Measurements from ENCODE around the gene GSTM5.
"Not testable (repeated sequence)": the region's sequence is repeated elsewhere in the genome, so short reads cannot be mapped to it uniquely, and the experiment has no call there.

The GSTM5 gene

GRCh38 chr1:109697066-109697465 is 15.0 kb upstream of the GSTM5 start:
- DNase-seq (ENCODE audit: low read depth), result no peak

DNA sequence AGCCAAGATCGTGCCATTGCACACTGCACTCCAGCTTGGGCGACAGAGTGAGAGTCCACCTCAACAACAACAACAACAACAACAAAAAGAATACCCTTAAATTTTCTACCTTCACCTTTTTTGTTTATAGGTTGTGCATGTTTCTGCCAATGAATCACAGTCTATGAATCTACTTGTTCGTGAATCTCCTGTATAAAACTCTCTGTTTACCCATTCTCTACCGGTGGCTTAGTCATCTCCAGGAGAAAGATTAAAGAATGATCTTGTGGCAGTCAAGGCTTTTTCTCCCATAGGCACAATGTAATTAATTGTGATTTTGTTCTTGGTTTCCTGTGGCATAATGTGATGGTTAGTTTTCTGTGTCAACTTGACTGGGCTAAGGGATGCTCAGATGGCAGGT is 14.2 kb upstream of the GSTM5 start:
- DNase-seq (ENCODE audit: low read depth), result not testable (repeated sequence)

- DNase-seq (ENCODE audit: low read depth), result not testable (repeated sequence)
These were observed 9.1 kb upstream of the GSTM5 start for GRCh38 chr1:109702940-109703339.

DNA sequence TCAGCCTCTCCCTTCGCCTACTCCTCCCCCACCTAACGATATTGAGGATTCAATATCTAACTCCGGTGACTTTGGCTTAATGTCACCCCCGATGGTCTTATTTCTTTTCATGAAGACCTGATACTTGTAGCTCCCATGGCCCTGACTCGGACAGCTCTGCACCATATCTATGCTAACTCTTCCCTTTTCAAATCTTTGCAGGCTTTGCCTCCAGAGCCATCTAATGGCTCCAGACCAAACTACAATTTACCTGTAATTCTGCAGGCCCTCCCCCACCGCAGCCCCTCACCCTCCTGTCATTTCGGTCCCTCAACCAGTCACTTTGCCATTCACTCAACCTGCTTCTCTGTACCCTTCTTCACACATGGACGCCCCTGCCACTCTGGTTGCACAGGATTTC is 7.9 kb upstream of the GSTM5 start:
- DNase-seq (ENCODE audit: low read depth), result no peak

DNA sequence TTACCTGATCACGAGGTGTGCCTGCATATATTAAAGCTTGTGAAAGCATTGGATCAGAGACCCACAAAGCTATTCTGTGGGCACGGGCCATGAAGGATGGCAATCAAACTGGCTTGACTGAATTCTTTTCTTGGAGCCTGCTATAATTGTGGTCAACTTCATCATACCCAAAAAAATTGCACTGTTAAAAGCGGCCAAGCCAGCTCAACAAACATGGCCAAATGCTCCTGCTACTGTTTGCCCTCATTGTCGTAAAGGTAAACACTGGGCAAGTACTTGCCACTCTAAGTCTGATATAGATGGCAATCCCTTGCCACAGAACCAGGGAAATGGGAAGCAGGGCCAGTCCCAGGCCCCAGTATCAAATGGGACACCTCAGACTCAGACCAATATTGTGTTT is 6.6 kb upstream of the GSTM5 start:
- DNase-seq (ENCODE audit: low read depth), result no peak

GRCh38 chr1:109708949-109709348 is 3.1 kb upstream of the GSTM5 start:
- not testable (repeated sequence) for DNase-seq (ENCODE audit: low read depth)

DNA sequence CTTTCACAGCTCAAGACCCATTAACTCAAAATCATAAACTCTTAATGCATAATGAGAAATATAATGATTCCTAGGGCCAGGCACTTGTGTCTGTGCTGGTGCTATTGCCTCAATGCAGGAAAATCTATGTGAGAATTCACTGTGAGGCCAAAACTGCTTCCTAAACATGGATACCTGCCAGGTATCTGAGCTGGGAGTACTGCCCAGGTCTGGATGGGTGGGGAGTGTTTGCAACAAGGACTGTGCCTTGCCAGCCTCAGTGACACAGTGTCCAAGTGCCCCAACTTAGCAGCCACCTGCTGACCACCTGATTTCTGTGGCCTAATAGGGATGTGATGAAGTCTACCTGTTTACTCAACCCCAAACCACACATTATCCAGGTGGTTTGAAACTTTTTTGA is 2.2 kb upstream of the GSTM5 start:
- DNase-seq (ENCODE audit: low read depth), result not testable (repeated sequence)

DNA sequence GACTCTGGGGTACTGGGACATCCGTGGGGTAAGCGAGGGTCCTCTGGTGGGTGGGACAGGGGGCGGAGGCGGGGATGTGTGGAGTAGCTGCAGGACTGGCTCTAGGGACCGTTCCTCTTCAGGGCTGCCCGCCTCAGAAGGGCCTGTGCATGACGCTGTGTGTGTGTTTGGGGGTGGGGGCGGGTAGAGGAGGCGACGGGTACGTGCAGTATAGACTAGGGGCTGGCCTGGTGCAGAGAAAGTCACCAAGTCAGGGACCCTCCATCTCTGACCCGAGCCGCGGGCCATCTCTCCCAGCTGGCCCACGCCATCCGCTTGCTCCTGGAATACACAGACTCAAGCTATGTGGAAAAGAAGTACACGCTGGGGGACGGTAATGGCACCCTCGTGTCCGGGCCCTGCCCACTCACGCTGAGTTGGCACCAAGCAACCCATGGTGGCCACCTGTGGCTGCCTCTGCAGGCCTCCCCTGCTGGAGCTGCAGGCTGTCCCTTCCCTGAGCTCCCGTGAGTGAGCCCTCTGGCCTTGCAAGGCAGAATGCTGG is 342 bp downstream of the GSTM5 start:
- no peak for DNase-seq (ENCODE audit: low read depth)

DNA sequence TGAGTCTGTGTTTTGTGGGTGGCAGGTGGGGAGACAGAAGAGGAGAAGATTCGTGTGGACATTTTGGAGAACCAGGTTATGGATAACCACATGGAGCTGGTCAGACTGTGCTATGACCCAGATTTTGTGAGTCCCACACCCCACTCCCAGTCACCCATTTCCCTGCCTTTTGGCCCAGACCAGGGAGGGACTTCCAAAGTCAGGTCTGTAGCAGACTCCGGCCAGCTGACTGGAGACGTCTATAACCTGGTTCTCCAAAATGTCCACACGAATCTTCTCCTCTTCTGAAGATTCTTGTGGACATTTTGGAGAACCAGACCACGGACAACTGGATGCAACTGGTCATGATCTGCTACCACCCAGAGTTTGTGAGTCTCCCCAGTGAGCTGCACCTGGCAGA is 1.6 kb downstream of the GSTM5 start:
- no peak for DNase-seq (ENCODE audit: low read depth)

DNA sequence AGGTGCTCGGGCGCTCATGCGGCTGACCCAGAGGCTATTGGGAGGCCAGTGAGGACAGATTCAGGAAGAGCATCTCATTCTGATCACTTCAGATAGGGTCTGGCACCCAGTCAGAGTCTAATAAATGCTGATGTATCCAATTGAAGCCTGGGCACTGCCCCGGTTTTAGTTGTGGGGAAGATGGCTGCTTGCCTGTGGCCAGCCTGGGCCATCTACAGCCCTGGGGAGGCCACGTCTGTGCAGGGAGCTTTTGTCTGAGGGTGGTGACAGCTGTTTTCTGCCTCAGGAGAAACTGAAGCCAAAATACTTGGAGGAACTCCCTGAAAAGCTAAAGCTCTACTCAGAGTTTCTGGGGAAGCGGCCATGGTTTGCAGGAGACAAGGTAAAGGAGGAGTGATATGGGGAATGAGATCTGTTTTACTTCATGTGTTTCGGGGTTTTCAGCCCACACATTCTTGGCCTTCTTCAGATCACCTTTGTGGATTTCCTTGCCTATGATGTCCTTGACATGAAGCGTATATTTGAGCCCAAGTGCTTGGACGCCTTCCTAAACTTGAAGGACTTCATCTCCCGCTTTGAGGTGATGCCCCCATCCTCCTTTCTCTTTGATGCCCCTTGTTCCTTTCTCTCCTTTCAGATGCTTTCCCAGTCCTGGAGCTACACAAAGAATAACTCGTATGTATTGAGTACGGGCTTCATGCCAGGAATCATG is 2.8 kb downstream of the GSTM5 start:
- DNase-seq (ENCODE audit: low read depth), result no peak

GRCh38 chr1:109716121-109716520 is 4.1 kb downstream of the GSTM5 start:
- no peak for DNase-seq (ENCODE audit: low read depth)

- no peak for DNase-seq (ENCODE audit: low read depth)
These were observed 4.6 kb downstream of the GSTM5 start for GRCh38 chr1:109716570-109717090.

- DNase-seq (ENCODE audit: low read depth), result no peak
These were observed 5.7 kb downstream of the GSTM5 start for GRCh38 chr1:109717729-109718128.

DNA sequence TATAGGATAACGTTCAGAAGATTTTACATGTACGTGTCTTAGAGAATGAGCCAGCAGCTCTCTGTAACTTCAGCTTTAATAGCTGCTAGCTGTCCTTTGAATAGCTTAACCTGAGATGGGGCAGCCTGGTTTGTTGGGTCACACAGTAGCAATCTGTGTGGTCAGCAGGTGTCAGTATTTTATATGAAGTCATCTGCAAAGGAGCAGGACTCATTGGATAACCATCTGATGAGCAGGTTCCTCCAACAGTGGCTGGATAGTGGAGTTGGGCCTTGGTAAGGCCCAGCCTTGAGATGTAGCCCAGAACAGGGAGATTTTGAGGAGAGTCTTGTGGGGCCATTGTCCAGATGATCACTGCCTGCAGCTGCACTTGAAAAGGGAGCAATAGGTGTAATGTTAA is 6.4 kb downstream of the GSTM5 start:
- no peak for DNase-seq (ENCODE audit: low read depth)

- DNase-seq (ENCODE audit: low read depth), result no peak
These were observed 7.3 kb downstream of the GSTM5 start for GRCh38 chr1:109719337-109719837.

DNA sequence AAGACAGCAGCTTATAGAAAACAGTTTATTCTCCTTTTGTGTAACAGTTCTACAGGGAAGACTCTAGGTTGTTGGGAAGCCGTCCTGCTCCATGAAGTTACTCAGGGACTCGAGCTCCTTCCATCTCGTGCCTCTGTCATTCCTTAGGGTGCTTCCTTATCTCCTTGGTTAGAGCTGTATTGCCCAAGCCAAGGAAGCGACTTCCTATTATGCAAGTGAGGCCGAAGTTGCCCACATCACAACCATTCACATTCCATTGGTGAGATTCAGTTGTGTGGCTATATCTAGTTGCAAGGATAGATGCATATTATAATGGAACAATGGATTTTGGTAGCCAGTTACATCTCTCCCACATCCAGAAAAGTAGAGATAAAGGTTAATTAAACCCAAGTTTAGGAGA is 9.0 kb downstream of the GSTM5 start:
- DNase-seq (ENCODE audit: low read depth), result no peak

DNA sequence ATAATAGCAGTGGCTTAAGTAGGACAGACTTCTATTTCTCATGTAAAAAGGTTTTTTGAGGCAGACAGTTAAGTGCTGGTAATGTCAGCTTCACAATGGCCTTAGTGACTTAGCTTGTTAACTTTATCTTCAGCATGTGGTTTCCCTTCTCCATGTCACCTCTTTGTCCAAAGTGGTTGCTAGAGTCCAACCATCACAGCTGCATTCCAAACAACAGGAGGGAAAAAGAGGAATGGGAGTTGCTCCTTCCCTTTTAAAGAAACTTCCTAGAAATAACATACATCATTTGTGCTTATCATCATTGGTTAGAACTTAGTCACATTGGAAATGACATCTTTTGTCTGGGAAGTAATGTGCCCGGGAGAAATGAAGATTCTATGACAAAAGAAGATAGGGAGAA is 9.9 kb downstream of the GSTM5 start:
- DNase-seq (ENCODE audit: low read depth), result no peak

DNA sequence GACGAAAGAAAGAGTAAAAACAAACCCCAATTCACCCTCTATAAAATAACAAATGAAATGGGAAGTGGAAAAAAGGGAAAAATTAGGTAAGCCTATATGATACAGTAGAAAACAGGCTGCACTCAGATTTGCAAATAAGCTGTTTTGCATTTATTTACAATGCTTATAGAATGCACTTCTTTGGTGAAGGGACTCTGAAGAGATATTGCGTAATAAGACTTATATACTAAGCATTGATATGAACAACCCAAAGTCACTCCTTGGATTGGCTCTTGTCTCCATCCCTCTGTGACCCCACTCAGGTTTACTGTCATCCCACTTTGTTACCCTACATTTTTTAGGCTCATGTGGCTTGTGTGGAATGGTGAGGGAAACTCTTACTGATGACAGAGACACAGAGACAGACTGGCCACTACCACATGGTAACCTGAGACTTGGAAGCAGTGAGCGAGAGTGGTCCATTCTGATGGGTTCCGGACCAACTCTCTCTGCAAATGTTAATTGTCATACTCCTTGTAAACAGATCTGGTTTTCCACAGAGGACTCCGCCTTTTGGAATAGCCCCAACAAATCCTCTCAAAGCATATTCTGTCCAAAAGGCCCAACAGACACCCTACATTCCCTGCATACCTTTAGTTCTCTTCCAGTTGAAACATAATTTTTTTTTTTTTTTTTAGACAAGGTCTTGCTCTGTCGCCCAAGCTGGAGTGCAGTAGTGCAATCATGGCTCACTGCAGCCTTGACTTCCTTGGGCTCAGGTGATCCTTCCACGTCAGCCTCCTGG is 11.0 kb downstream of the GSTM5 start:
- DNase-seq (ENCODE audit: low read depth), result no peak

DNA sequence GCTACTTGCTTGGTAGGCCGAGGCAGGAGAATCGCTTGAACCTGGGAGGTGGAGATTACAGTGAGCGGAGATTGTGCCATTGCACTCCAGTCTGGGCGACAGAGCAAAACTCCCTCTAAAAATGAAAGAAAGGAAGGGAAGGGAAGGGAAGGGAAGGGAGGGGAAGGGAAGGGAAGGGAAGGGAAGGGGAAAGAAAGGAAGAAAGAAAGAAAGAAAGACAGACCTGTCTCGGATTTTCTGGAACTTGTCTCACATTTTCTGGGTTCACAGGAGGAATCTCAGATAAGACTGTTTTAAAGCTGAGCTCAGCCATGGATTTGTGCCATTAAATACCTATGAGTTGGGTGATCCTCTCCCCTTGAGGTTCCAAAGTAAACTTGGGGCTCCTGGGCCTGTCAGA is 12.9 kb downstream of the GSTM5 start:
- no peak for DNase-seq (ENCODE audit: low read depth)

GRCh38 chr1:109725510-109725909 is 13.5 kb downstream of the GSTM5 start:
- no peak for DNase-seq (ENCODE audit: low read depth)

DNA sequence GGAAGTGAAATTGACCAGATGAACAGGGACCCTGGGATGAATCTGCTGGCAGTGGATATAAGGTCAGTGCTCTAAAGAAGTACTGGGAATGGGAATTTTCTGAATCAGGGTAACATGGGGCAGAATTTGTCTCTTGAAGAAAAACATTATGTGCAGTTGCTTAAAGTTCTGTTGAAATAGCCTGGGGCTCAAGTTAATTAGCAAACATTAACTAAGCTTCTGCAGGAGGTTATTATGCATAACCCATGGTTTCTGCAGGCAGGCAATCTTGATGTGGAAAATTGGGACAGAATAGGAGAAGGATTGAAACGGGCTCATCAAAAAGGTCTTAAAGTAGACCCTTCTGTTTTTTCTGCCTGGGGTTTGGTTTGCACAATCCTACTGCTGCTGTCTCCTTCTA is 14.0 kb downstream of the GSTM5 start:
- DNase-seq (ENCODE audit: low read depth), result no peak

DNA sequence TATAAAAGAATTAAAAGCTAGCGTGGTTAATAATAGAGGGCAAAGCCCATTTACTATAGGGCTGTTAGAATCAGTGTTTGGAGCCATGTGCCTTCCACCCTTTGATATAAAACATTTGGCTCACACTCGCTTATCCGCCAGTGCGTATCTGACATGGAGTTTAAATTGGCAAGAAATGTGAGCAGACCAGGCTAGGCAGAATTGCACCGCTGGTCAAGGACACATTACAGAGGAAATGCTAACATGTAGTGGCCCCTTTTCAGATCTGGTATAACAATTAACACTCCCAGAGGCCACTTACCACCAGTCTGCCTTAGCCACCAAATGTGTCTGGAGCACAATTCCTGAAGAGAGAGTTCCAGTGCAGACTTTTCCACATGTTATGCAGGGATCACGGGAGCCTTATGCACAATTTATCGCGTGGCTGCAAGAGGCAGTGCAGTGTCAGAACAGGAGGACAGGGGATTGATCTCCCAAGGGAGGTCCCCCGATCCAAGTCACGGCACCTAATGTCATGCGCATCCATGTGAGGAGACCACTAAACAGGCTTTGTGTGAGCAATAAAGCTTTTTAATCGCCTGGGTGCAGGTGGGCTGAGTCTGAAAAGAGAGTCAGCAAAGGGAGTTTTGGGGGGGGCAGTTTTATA is 14.8 kb downstream of the GSTM5 start:
- no peak for DNase-seq (ENCODE audit: low read depth)

Measured in T follicular helper cell (primary cell).